Stimulated activated CD4-positive, alpha-beta T cell treated with anti-CD3 and anti-CD28 coated beads, Interleukin-1b, Interleukin-23, amount 100 ng/mL, for 4 hours (primary cell): ENCODE results near the gene TCP11.

ENCODE experiments used
- DNase-seq, 2 donors: peaks; one replicate each; pipeline ENCODE4 v3.0.0-alpha.2; 2020; ENCODE audit warnings: low read depth in 2 of 2

TCP11 gene

GRCh38 chr6:35080821-35081425 lies 60.2 kb downstream of the TCP11 start:
- no peak for DNase-seq

GRCh38 chr6:35080016-35080680 lies 61.0 kb downstream of the TCP11 start:
- DNase-seq, result no peak

- DNase-seq, result no peak
These were observed 61.7 kb downstream of the TCP11 start for GRCh38 chr6:35079311-35080000.

- DNase-seq, result no peak
These were observed 62.2 kb downstream of the TCP11 start for GRCh38 chr6:35078896-35079295.

GRCh38 chr6:35078226-35078850 lies 62.8 kb downstream of the TCP11 start:
- no peak for DNase-seq

GRCh38 chr6:35077713-35078105 lies 63.4 kb downstream of the TCP11 start:
- no peak for DNase-seq

- no peak for DNase-seq
These were observed 64.0 kb downstream of the TCP11 start for GRCh38 chr6:35076997-35077712.

- no peak for DNase-seq
These were observed 67.2 kb downstream of the TCP11 start for GRCh38 chr6:35073766-35074471.

- DNase-seq, result no peak
These were observed 67.9 kb downstream of the TCP11 start for GRCh38 chr6:35073211-35073610.

GRCh38 chr6:35072698-35073055 lies 68.5 kb downstream of the TCP11 start:
- no peak for DNase-seq

- no peak for DNase-seq
These were observed 69.0 kb downstream of the TCP11 start for GRCh38 chr6:35072051-35072697.

- DNase-seq, result no peak
These were observed 69.7 kb downstream of the TCP11 start for GRCh38 chr6:35071347-35071994.

GRCh38 chr6:35070111-35070510 lies 71.0 kb downstream of the TCP11 start:
- DNase-seq, result no peak

- no peak for DNase-seq
These were observed 71.9 kb downstream of the TCP11 start for GRCh38 chr6:35069262-35069661.

GRCh38 chr6:35068644-35069043 lies 72.5 kb downstream of the TCP11 start:
- DNase-seq, result no peak

- DNase-seq, result no peak
These were observed 72.9 kb downstream of the TCP11 start for GRCh38 chr6:35068206-35068605.
